Hematopoietic multipotent progenitor cell (in vitro differentiated cells): Measurements from ENCODE around the gene MAPKAPK3. TPM values are rescaled to one million over a fixed set of nuclear protein-coding genes. Genes with fewer than 3 reads are reported as not detected.
A peak's percentile ranks its signal among the peaks of the same experiment; 100 is the strongest.

ENCODE experiments used
- DNase-seq, 3 donors: peaks; one replicate each; pipeline ENCODE4 v3.0.0-alpha.2; 2011 to 2015; ENCODE audit warnings: low read depth in 2 of 3, low spot score in 2 of 3
- total RNA-seq: library from RNA; depleted of rRNA; stranded (reverse); fragments of >200 nt; gene quantifications from one replicate; pipeline ENCODE4 v1.2.3, GENCODE V29; 2012

Gene MAPKAPK3
- total RNA-seq, 1 donor = 263 TPM

DNA sequence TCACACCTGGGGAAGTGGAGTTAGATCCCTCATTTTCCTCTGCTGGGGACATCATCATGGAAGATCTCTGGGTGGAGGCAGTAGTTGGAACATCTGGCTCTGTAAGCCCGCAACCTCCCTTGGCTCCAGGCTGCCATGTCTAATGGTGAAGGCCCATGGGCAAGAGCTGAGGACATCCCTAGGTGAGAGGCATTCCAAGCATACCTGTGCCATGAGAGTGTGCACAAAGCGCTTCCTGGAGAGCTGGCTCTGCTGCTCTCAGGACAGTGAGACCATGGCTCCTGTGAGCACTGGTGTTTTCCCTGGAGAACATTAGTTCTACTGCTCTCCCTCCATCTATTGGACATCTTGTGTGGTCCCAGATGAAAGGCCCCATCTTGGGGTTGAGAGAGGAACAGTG is 7.7 kb downstream of the MAPKAPK3 start:
- no peak for DNase-seq

DNA sequence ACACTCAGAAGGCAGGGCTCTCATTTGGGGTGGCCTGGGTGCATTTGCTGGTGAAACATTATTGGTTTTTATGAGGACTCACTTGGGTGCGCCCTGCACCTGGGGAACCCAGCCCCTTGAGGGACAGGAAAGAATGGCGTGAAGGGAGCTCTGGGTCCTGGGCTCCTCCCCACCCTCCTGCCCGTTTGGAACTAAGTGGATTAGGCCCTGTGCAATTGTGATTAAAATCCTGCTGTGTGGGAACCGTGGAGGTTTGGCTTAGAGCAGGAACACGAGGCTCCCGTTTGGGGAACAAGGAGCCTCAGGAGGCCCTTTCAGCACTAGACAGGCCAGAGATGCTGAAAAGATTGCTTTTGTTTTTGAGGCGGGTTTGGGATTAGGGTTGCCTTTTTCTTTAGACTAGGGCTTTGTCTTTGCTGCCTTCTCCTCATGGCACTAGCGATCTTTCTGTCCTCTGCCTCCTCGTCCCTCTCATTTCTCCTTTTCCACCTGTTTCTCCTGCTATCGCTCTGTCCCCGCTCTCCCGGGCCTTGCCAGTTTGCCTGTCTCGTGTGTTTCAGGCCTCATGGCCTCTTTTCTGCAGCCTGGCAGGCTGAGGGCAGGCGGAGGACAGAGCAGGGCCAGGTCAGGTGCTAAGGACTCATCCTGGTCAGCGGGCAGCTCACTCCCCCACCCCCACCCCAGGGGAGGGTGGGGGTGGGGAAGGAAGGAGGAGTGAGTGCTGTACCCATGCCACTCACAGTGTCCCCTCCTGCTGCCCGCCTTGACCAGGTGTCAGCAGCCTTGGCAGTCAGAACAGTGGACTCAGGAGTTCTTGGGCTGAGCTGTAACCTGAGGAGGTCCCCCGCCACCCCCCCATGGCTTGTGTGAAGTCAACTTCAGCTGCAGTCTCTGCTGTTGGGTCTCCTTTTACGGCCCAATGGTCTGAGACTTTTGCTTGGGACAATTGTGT is 8.6 kb downstream of the MAPKAPK3 start:
- no peak for DNase-seq

GRCh38 chr3:50626401-50626800 is 9.4 kb downstream of the MAPKAPK3 start:
- DNase-seq = peak in 1 of 3 donors; percentile 50

- peak in 2 of 3 donors; percentile 53 to 71 for DNase-seq
These were observed 10.6 kb downstream of the MAPKAPK3 start for GRCh38 chr3:50627407-50628051.

GRCh38 chr3:50628601-50629000 is 11.7 kb downstream of the MAPKAPK3 start:
- no peak for DNase-seq

DNA sequence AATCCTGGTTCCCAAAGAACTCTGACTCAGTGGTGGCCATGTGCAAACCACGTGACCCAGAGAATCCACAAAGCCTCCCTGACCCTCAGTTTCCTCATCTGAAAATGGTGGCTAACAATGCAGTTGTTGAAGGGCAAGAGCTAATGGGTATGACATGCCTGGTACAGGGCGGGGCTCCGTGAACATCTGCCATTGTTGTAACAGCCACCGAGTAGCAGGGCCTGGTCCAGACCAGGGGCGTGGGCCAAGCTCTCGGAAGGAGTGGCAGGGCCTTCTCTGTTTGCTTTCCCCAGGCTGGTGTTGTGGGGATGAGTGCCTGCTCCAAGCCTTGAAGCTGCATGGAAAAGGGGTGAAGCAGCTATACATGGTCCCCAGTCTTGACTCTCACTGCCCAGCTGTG is 13.4 kb downstream of the MAPKAPK3 start:
- DNase-seq = no peak

DNA sequence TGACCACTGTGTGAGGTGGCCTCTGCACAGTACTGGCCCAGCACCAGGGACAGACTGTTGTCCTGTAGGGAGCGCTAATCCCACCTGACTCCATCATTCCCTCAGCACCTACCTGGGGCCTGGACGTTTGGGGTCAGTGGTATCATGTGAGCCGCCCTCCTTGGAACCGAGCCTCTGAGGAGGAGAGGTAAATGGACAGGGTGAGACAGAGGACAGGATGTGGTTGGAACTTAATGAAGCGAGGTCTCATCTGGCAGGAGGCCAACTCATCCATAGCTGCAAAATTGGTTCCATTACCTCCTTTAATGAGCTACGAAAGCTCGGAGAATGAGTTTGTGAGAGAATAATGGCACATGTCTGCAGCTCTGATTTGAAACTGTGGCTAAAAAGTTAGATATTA is 13.9 kb downstream of the MAPKAPK3 start:
- DNase-seq = no peak

GRCh38 chr3:50632450-50632849 is 15.5 kb downstream of the MAPKAPK3 start:
- peak in 2 of 3 donors; percentile 47 to 78 for DNase-seq

DNA sequence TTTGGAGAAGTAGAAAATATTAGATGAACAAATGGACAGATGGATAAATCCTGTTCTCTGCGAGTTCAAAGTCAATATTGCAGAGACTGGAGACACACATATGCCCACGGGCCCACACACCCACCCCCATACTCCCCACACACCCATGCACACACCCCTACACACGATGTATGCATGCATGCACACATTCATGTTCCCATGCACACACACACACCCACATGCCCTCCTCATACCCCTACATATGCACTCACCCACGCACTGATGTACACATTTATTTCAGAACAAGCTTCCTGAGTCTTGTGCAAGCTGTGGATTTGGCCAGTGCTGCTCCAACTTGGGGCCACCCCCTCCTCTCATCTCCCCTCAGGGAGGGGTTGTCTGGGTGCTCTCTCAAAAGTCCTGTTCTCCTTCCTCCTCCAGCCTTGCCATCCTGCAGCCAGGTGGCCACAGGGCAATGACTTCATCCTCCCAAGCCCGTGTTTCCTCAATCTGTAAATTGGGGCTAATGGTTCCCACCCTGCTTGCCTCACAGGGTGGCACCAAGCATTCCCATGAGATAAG is 16.4 kb downstream of the MAPKAPK3 start:
- DNase-seq = no peak

DNA sequence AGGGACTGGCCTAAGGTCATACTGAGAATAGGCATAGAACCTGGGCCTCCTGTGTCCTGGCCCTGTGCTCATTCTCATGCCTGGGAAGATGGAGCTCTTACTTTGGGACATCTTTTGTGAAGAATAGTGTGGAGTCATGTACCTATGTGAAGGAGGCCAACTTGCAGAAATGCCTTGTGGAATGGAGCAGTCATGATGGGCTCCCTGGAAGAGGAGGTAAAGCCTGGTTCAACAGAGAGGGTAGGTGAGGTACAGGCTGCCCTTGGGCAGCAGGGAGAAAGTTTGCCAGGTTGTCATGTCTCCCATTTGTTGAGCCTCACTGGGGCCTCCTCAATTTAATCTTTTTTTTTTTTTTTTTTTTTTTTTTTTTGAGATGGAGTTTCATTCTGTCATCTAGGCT is 18.1 kb downstream of the MAPKAPK3 start:
- DNase-seq = no peak

GRCh38 chr3:50637011-50637410 is 20.1 kb downstream of the MAPKAPK3 start:
- no peak for DNase-seq

DNA sequence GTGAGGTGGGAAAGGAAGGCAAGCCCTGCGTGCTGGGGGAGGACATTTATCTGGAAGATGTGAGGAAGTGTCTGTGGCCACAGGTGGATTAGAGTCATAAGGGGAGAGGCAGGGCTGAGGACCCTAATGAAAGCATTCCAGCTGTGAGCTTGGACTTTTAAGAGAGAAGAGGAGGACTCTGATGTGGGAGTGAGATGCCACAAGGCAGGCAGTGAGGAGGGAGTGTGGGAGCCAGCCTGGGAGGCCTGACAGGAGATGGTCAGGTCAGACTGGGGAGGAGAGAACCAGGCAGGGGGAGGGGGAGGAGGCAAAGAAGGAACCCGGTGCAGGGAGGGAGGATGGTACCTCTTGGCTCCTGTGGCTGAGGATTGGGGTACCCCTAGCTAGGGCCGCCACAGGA is 21.0 kb downstream of the MAPKAPK3 start:
- no peak for DNase-seq

- no peak for DNase-seq
These were observed 22.1 kb downstream of the MAPKAPK3 start for GRCh38 chr3:50639055-50639494.

- no peak for DNase-seq
These were observed 25.4 kb downstream of the MAPKAPK3 start for GRCh38 chr3:50642382-50642781.

GRCh38 chr3:50644561-50644960 is 27.6 kb downstream of the MAPKAPK3 start:
- no peak for DNase-seq

- no peak for DNase-seq
These were observed 28.4 kb downstream of the MAPKAPK3 start for GRCh38 chr3:50645378-50645777.

DNA sequence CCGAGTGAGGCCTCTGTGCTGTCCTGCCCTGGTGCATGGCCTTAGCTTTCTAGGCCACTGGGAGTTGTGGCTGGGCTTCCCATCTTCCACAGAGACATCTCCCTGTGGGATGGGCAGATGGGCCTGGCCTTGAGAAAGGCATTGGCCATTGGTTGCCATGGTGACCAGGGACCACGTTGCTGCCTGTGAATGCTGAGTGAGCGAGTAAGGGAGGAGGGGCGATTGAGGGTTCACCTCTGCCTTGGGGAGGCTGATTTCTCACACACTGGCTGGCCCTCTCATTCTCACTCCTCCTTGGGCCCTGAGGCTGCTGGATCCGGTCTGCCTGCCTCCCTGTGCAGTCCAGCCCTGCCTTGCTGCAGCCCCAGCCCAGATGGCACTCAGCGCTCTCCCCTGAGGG is 31.4 kb downstream of the MAPKAPK3 start:
- no peak for DNase-seq

DNA sequence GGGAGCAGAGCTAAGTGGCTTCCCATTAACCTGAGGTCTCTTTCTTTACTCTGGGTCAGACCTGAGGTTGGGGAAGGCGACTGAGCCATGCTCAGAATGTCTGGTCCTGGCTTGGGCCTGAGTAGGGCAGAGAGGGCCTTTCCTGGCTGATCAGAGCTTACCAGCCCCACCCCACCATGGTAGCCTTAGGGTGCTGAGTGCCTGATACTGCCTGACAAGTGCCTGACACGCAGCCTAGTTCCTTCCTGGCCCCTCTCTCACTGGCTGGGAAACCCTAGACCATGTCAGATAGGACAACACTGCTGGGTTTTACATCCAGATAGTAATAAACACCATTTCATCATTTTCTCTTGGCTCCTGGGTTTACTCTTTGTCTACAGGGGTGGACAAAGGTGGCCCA is 32.0 kb downstream of the MAPKAPK3 start:
- no peak for DNase-seq

DNA sequence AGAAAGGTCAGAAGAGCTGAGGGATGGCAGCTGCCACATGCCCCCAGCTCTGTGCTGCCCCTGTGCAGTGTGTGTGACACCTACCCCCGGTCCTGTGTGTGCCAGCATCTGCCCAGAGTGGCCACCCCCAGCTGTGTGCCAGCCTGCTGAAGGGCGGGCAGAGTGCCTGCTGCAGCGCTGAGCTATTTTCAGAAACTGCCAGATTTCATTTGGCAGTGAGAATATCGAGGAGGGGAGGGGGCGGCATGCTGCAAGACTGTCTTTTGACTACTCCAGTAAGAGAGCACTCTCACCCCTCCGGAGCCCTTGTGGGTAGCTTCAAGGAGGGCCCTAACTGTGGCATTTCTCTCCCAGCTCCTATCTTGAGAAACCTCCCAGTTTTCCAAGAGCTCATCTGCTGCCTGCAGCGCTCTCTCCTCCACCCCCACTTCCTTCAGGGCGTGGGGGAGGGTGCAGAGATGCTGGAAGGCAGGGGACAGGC is 32.5 kb downstream of the MAPKAPK3 start:
- DNase-seq = no peak

- DNase-seq = no peak
These were observed 33.1 kb downstream of the MAPKAPK3 start for GRCh38 chr3:50650018-50650417.

GRCh38 chr3:50651445-50651844 is 34.5 kb downstream of the MAPKAPK3 start:
- no peak for DNase-seq
